IMR-90 (cell line): ENCODE data around the gene NCKAP5. TPM values are rescaled to one million over a fixed set of nuclear protein-coding genes. Genes with fewer than 3 reads are reported as not detected.

Experiments
- ATAC-seq: fragments of 200-7000 bp; cut with Tn5 transposase; 2 replicates; pipeline ENCODE4 v1.9.1; 2020; ENCODE audit warnings: low read depth, mild to moderate bottlenecking, moderate library complexity
- BruUV-seq: library from RNA; stranded (reverse); fragments of 400-500 nt; replicated peaks from 2 replicates; lab custom pipeline; 2021; lab: Mats Ljungman, UMichigan
- CTCF ChIA-PET: fragments of 300-600 bp; formaldehyde crosslinking; extraction: SDS; loops from one replicate; lab custom pipeline; 2021; ENCODE audit warnings: antibody characterized with exemption; lab: Yijun Ruan, JAX
- POLR2A ChIA-PET: fragments of 300-600 bp; sonication (Branson Sonifier 250); formaldehyde crosslinking; loops from one replicate; lab custom pipeline; 2022; ENCODE audit warnings: antibody characterized with exemption; ENCODE audit not compliant: unreplicated experiment; lab: Charles Lee
- DNase-seq: peaks from one replicate; pipeline ENCODE4 v3.0.0; 2013
- H2AFZ ChIP-seq: replicated peaks from 2 replicates; pipeline ENCODE3; 2013; ENCODE audit warnings: low read length, mild to moderate bottlenecking; ENCODE audit not compliant: poor library complexity
- H2AK5ac ChIP-seq: 2 replicates; pipeline ENCODE4 v1.6.1; 2013; ENCODE audit warnings: low read depth, low read length, inconsistent platforms
- H2AK9ac ChIP-seq: replicated peaks from 2 replicates; pipeline ENCODE3; 2013; ENCODE audit warnings: mild to moderate bottlenecking, low read depth, low read length, moderate library complexity; ENCODE audit not compliant: poor library complexity
- H2BK120ac ChIP-seq: 2 replicates; pipeline ENCODE4 v1.6.1; 2013; ENCODE audit warnings: low read depth, low read length, inconsistent platforms
- H2BK15ac ChIP-seq: 3 replicates; pipeline ENCODE4 v1.6.1; 2013; ENCODE audit warnings: low read depth, low read length, inconsistent platforms
- H2BK20ac ChIP-seq: 2 replicates; pipeline ENCODE4 v1.6.1; 2013; ENCODE audit warnings: low read depth, mild to moderate bottlenecking, inconsistent platforms, low read length, moderate library complexity
- H2BK5ac ChIP-seq: 2 replicates; pipeline ENCODE4 v1.6.1; 2013; ENCODE audit warnings: mild to moderate bottlenecking, low read depth, low read length, inconsistent platforms; ENCODE audit not compliant: poor library complexity, severe bottlenecking
- H3K14ac ChIP-seq: replicated peaks from 2 replicates; pipeline ENCODE4 v1.6.1; 2013; ENCODE audit warnings: low read depth, low read length, inconsistent platforms
- H3K18ac ChIP-seq: 2 replicates; pipeline ENCODE4 v1.6.1; 2013; ENCODE audit warnings: low read depth, low read length, control low read depth
- H3K23ac ChIP-seq: 2 replicates; pipeline ENCODE4 v1.6.1; 2013; ENCODE audit warnings: low read depth, low read length, inconsistent platforms
- H3K27ac ChIP-seq: 2 replicates; pipeline ENCODE4 v1.5.1; 2013; ENCODE audit warnings: mild to moderate bottlenecking, control low read depth, low read length; ENCODE audit not compliant: insufficient read depth
- H3K27me3 ChIP-seq: 2 replicates; pipeline ENCODE4 v1.6.1; 2013; ENCODE audit warnings: low read length; ENCODE audit not compliant: control insufficient read depth, insufficient read depth
- H3K36me3 ChIP-seq: 2 replicates; pipeline ENCODE4 v1.6.1; 2013; ENCODE audit warnings: low read length, mixed read lengths; ENCODE audit not compliant: control insufficient read depth, insufficient read depth
- H3K4ac ChIP-seq: 2 replicates; pipeline ENCODE4 v1.6.1; 2013; ENCODE audit warnings: low read depth, low read length, inconsistent platforms
- H3K4me1 ChIP-seq: 2 replicates; pipeline ENCODE4 v1.6.1; 2013; ENCODE audit warnings: low read length, mixed read lengths; ENCODE audit not compliant: control insufficient read depth, insufficient read depth
- H3K4me2 ChIP-seq: 2 replicates; pipeline ENCODE4 v1.6.1; 2013; ENCODE audit warnings: low read depth, mild to moderate bottlenecking, control low read depth, low read length, moderate library complexity
- H3K4me3 ChIP-seq: 2 replicates; pipeline ENCODE4 v1.5.1; 2013; ENCODE audit warnings: low read depth, mild to moderate bottlenecking, control low read depth, low read length, moderate library complexity; ENCODE audit not compliant: insufficient read depth
- H3K56ac ChIP-seq: 2 replicates; pipeline ENCODE4 v1.6.1; 2013; ENCODE audit warnings: low read length, inconsistent platforms; ENCODE audit not compliant: insufficient read depth; ENCODE audit errors: extremely low read depth
- H3K79me1 ChIP-seq, 2 experiments: 2 replicates each; pipeline ENCODE4 v1.6.1; 2013; ENCODE audit warnings: low read length in 2 of 2, inconsistent platforms in 1 of 2, low read depth in 1 of 2
- H3K9ac ChIP-seq: 2 replicates; pipeline ENCODE4 v1.6.1; 2013; ENCODE audit warnings: low read depth, low read length, control low read depth
- H3K9me1 ChIP-seq: 2 replicates; pipeline ENCODE4 v1.6.1; 2013; ENCODE audit warnings: low read length, inconsistent platforms; ENCODE audit not compliant: insufficient read depth
- H3K9me3 ChIP-seq: 2 replicates; pipeline ENCODE4 v1.6.1; 2013; ENCODE audit warnings: low read length; ENCODE audit not compliant: control insufficient read depth, insufficient read depth
- H4K20me1 ChIP-seq: 2 replicates; pipeline ENCODE4 v1.6.1; 2013; ENCODE audit warnings: low read length, inconsistent platforms; ENCODE audit not compliant: insufficient read depth
- H4K5ac ChIP-seq: 2 replicates; pipeline ENCODE4 v1.6.1; 2013; ENCODE audit warnings: mild to moderate bottlenecking, low read depth, low read length, control low read depth
- H4K8ac ChIP-seq, 2 experiments: 2 replicates each; pipeline ENCODE4 v1.6.1; 2013; ENCODE audit warnings: low read depth in 2 of 2, low read length in 2 of 2, control low read depth in 1 of 2, inconsistent platforms in 1 of 2
- H4K91ac ChIP-seq: 2 replicates; pipeline ENCODE4 v1.6.1; 2013; ENCODE audit warnings: low read depth, low read length, inconsistent platforms; ENCODE audit not compliant: insufficient read depth
- CHD1 ChIP-seq: IDR thresholded peaks from 2 replicates; pipeline ENCODE4 v1.6.1; 2012; ENCODE audit warnings: low read depth, low read length, improper control_type of control experiment
- CTCF ChIP-seq: conservative IDR thresholded peaks from 2 replicates; pipeline ENCODE4 v1.5.1; 2012; ENCODE audit warnings: mild to moderate bottlenecking, low read depth, low read length, improper control_type of control experiment
- ELK1 ChIP-seq: fragments of 150-350 bp; IDR thresholded peaks from 2 replicates; pipeline ENCODE4 v1.6.1; 2016; ENCODE audit warnings: low read depth, mild to moderate bottlenecking, low read length, moderate library complexity, borderline replicate concordance
- MAFK ChIP-seq: IDR thresholded peaks from 2 replicates; pipeline ENCODE4 v1.6.1; 2012; ENCODE audit warnings: low read depth, low read length, improper control_type of control experiment
- RAD21 ChIP-seq: IDR thresholded peaks from 2 replicates; pipeline ENCODE4 v1.6.1; 2012; ENCODE audit warnings: low read length, improper control_type of control experiment
- SMC3 ChIP-seq: fragments of 150-350 bp; IDR thresholded peaks from 2 replicates; pipeline ENCODE4 v1.6.1; 2016; ENCODE audit warnings: low read depth, mild to moderate bottlenecking, antibody characterized with exemption, low read length, moderate library complexity
- WGBS, 2 experiments: methylation state at CpG; one replicate each; pipeline versions ENCODE4 v1.1.5 to v1.1.7; 2013; ENCODE audit warnings: missing lambda C conversion rate in 2 of 2; ENCODE audit not compliant: insufficient read length in 1 of 2; ENCODE audit errors: extremely low coverage in 2 of 2; 5-methylcytosine and 5-hydroxymethylcytosine counted together
- dilution Hi-C: fragments of 300-500 bp; cut with HindIII; formaldehyde crosslinking; loops from one replicate; pipeline ENCODE4 v1.14.3; 2018; ENCODE audit warnings: low sequenced_read_pairs; ENCODE audit not compliant: unreplicated experiment
- in situ Hi-C: fragments of 300-500 bp; cut with MboI; formaldehyde crosslinking; loops from 3 replicates; pipeline ENCODE4 v1.14.3; 2019; ENCODE audit warnings: low sequenced_read_pairs, inconsistent platforms, mixed read lengths
- intact Hi-C: fragments of 100-400 bp; cut with micrococcal nuclease; formaldehyde crosslinking; loops from 2 replicates; pipeline ENCODE4 v1.10.0; 2022
- polyA plus RNA-seq, 3 experiments: library from polyadenylated mRNA; depleted of rRNA; stranded (reverse); fragments of >200 nt; gene quantifications; 2 replicates each; pipeline ENCODE4 v1.2.3, GENCODE V29; 2012; ENCODE audit warnings: low replicate concordance in 1 of 3
- total RNA-seq: library from RNA; depleted of rRNA; stranded (reverse); fragments of >200 nt; gene quantifications from 2 replicates; pipeline ENCODE4 v1.2.3, GENCODE V29; 2012

Gene NCKAP5
- total and polyA plus RNA-seq, 2 of the 4 experiments (the other 2 are of a cell fraction), result 2.7 to 3.9 TPM

- ChIA-PET CTCF (interaction anchor here (0.7 to 1.0 kb wide), 2 partner anchors 28 to 104 kb away, joined by 3 to 4 read pairs; no protein-coding TSS in a partner anchor), POLR2A (no interaction called here)
- no CpG with 5 or more reads among the region's 4 CpGs for WGBS, 2 experiments
- Histone ChIP-seq H4K91ac (peak overlapping the region; percentile 46), H2AFZ (no peak overlapping the region), H3K4me3 (no peak overlapping the region), H3K4me2 (no peak overlapping the region), H3K27ac (no peak overlapping the region), H3K9me3 (no peaks in the 10 kb centered on the region), H2BK20ac (peak overlapping the region; percentile 61), H2AK9ac (no peak overlapping the region), H3K27me3 (no peaks in the 10 kb centered on the region), H3K4me1 (peaks cover 9% of the 10 kb centered on the region), H3K14ac (peak overlapping the region; percentile 37), H2BK5ac (no peak overlapping the region), H2BK15ac (peak overlapping the region; percentile 77; the same call in 1 of the 3 replicates), H3K4ac (peak overlapping the region; percentile 71), H2AK5ac (peak overlapping the region; percentile 20; the same call in 1 of the 2 replicates), H3K56ac (no peak overlapping the region), H4K8ac (peak overlapping the region in 1 of 2 experiments; percentile 58; a peak in 1 of 4 replicates), H3K36me3 (no peaks in the 10 kb centered on the region), H3K79me1 (peaks cover 7 to 8% of the 10 kb centered on the region in 2 experiments; a peak in 3 of 4 replicates), H3K9me1 (peaks cover 9% of the 10 kb centered on the region; the same call in 1 of the 2 replicates), H4K20me1 (no peaks in the 10 kb centered on the region), H2BK120ac (peak overlapping the region; percentile 78), H3K9ac (no peak overlapping the region), H3K23ac (0 out of 2 replicates have a peak overlapping the region, but pooled peaks have one; percentile 38), H3K18ac (peak overlapping the region; percentile 24; the same call in 1 of the 2 replicates), H4K5ac (peak overlapping the region; percentile 4; the same call in 1 of the 2 replicates)
- TF ChIP-seq MAFK (0 out of 2 replicates have a peak, but pooled peaks have one; percentile 10), CHD1 (no peak), ELK1 (no peak), SMC3 (no peak), RAD21 (no peak), CTCF (no peak)
- dilution Hi-C loops (no loop called here), in situ Hi-C loops (no loop called here), intact Hi-C loops (no loop called here)
- BruUV-seq, result no TSS peak
- DNase-seq, result peak; percentile 51
- peak; percentile 49 for ATAC-seq
These were observed 63.4 kb downstream of the NCKAP5 start for GRCh38 chr2:133504566-133505505.
